H1 (cell line): ENCODE results near the gene CKB. TPM values are rescaled to one million over a fixed set of nuclear protein-coding genes. Genes with fewer than 3 reads are reported as not detected.

ENCODE experiments used
- ASH2L ChIP-seq: fragments of 200-600, 300-600 bp; sonication (generic); IDR thresholded peaks from one replicate; pipeline ENCODE4 v1.7.1; 2017; ENCODE audit warnings: low read length
- CHD2 ChIP-seq: IDR thresholded peaks from 2 replicates; pipeline ENCODE4 v1.6.1; 2012; ENCODE audit warnings: low read length, improper control_type of control experiment
- CREB1 ChIP-seq: IDR thresholded peaks from 2 replicates; pipeline ENCODE4 v1.6.1; 2012; ENCODE audit warnings: inconsistent platforms
- KDM5A ChIP-seq: fragments of 200-600 bp; IDR thresholded peaks from 2 replicates; pipeline ENCODE4 v1.7.1; 2012; ENCODE audit warnings: mild to moderate bottlenecking, low read length, inconsistent platforms, mixed read lengths
- RFX5 ChIP-seq: IDR thresholded peaks from 2 replicates; pipeline ENCODE4 v1.6.1; 2011; ENCODE audit warnings: low read depth, low read length, improper control_type of control experiment, borderline replicate concordance
- polyA plus RNA-seq, 7 experiments: library from polyadenylated mRNA; depleted of rRNA in 3 of 7; stranded (reverse) in 5 of 7; unstranded in 2 of 7; fragments of >200 nt in 5 of 7; fragments of 200-250 nt in 2 of 7; gene quantifications; 1 replicate in 5 of 7; 2 replicates in 1 of 7; 4 replicates in 1 of 7; pipeline versions ENCODE4 v1.2.1 to v1.2.3, GENCODE V29; 2011 to 2013; ENCODE audit warnings: missing spikeins in 2 of 7, mixed read lengths in 2 of 7
- total RNA-seq: library from RNA; stranded (reverse); fragmentation: NEBNext Ultra II Directional; extraction: Animal tissue kit (Norgen Biotek cat#: 25700); gene quantifications from 2 replicates; pipeline ENCODE4 v1.2.1, GENCODE V29; 2021
- TF ChIP-seq, protein P1 (sequence below): fragments of 300-600 bp; sonication (generic); IDR thresholded peaks from 2 replicates; pipeline ENCODE4 v1.7.1; 2012; ENCODE audit warnings: low read length, moderate library complexity, mild to moderate bottlenecking, inconsistent platforms; ENCODE audit not compliant: insufficient replicate concordance

The CKB gene
- total and polyA plus RNA-seq, 2 of the 8 experiments (the other 6 are each of a cell fraction or from before 2014, with no cell fraction given): 538 to 950 TPM

DNA sequence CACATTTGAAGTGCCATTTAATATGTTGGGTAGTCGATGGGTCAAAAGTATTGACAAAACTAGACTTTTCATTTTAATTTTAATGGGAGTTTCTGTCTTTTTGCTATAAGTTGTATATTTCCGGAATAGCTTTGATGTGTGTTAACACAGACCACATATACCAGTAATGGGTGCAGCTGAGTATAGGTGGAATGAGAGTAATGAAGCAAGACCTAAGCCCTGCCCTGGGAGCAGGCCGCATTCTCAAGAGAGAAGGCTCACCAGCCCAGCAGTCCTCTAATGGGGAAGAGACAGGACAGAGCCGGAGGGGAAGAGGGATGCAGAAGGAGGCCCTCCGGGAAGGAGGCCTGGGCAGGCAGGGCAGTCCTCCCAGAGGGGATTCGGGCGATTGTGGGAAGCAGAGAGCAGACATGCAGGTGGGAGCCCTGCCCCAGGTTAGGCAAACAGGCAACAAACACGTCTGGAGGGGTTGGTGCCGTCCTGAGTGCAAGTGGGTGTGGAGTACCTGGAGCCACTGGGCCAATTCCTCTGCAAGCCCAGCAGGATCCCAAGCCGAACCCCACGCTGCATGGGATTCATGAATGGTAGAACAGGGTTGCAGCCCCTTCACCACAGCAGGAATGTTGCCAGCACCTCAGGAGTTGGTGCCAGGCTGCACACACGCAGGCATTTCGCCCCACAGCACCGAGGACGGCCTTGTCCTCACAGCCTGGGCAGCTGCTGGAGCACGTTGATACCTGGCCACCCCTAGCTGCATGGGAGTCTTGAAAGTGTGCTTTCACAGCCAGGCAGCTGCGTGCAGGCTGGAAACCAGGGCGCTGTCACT lies 7.8 kb downstream of the CKB start (continued):
- TF ChIP-seq, protein P1, sequence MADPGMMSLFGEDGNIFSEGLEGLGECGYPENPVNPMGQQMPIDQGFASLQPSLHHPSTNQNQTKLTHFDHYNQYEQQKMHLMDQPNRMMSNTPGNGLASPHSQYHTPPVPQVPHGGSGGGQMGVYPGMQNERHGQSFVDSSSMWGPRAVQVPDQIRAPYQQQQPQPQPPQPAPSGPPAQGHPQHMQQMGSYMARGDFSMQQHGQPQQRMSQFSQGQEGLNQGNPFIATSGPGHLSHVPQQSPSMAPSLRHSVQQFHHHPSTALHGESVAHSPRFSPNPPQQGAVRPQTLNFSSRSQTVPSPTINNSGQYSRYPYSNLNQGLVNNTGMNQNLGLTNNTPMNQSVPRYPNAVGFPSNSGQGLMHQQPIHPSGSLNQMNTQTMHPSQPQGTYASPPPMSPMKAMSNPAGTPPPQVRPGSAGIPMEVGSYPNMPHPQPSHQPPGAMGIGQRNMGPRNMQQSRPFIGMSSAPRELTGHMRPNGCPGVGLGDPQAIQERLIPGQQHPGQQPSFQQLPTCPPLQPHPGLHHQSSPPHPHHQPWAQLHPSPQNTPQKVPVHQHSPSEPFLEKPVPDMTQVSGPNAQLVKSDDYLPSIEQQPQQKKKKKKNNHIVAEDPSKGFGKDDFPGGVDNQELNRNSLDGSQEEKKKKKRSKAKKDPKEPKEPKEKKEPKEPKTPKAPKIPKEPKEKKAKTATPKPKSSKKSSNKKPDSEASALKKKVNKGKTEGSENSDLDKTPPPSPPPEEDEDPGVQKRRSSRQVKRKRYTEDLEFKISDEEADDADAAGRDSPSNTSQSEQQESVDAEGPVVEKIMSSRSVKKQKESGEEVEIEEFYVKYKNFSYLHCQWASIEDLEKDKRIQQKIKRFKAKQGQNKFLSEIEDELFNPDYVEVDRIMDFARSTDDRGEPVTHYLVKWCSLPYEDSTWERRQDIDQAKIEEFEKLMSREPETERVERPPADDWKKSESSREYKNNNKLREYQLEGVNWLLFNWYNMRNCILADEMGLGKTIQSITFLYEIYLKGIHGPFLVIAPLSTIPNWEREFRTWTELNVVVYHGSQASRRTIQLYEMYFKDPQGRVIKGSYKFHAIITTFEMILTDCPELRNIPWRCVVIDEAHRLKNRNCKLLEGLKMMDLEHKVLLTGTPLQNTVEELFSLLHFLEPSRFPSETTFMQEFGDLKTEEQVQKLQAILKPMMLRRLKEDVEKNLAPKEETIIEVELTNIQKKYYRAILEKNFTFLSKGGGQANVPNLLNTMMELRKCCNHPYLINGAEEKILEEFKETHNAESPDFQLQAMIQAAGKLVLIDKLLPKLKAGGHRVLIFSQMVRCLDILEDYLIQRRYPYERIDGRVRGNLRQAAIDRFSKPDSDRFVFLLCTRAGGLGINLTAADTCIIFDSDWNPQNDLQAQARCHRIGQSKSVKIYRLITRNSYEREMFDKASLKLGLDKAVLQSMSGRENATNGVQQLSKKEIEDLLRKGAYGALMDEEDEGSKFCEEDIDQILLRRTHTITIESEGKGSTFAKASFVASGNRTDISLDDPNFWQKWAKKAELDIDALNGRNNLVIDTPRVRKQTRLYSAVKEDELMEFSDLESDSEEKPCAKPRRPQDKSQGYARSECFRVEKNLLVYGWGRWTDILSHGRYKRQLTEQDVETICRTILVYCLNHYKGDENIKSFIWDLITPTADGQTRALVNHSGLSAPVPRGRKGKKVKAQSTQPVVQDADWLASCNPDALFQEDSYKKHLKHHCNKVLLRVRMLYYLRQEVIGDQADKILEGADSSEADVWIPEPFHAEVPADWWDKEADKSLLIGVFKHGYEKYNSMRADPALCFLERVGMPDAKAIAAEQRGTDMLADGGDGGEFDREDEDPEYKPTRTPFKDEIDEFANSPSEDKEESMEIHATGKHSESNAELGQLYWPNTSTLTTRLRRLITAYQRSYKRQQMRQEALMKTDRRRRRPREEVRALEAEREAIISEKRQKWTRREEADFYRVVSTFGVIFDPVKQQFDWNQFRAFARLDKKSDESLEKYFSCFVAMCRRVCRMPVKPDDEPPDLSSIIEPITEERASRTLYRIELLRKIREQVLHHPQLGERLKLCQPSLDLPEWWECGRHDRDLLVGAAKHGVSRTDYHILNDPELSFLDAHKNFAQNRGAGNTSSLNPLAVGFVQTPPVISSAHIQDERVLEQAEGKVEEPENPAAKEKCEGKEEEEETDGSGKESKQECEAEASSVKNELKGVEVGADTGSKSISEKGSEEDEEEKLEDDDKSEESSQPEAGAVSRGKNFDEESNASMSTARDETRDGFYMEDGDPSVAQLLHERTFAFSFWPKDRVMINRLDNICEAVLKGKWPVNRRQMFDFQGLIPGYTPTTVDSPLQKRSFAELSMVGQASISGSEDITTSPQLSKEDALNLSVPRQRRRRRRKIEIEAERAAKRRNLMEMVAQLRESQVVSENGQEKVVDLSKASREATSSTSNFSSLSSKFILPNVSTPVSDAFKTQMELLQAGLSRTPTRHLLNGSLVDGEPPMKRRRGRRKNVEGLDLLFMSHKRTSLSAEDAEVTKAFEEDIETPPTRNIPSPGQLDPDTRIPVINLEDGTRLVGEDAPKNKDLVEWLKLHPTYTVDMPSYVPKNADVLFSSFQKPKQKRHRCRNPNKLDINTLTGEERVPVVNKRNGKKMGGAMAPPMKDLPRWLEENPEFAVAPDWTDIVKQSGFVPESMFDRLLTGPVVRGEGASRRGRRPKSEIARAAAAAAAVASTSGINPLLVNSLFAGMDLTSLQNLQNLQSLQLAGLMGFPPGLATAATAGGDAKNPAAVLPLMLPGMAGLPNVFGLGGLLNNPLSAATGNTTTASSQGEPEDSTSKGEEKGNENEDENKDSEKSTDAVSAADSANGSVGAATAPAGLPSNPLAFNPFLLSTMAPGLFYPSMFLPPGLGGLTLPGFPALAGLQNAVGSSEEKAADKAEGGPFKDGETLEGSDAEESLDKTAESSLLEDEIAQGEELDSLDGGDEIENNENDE: no peak
- TF ChIP-seq ASH2L (no peak), RFX5 (no peak), CREB1 (no peak), CHD2 (no peak), KDM5A (no peak)
